ENCODE measurements around the gene MED15.
A peak's percentile ranks its signal among the peaks of the same experiment; 100 is the strongest.

MED15 gene

GRCh38 chr22:20551805-20552442 lies 44.5 kb downstream of the MED15 start:
- no peak for DNase-seq (ENCODE audit: low read depth in 3 of 3, low spot score in 1 of 3)

- no peak for DNase-seq (ENCODE audit: low read depth in 3 of 3, low spot score in 1 of 3)
These were observed 45.3 kb downstream of the MED15 start for GRCh38 chr22:20552443-20553401.

GRCh38 chr22:20553947-20554741 lies 46.7 kb downstream of the MED15 start:
- no peak for DNase-seq (ENCODE audit: low read depth in 3 of 3, low spot score in 1 of 3)

- no peak for DNase-seq (ENCODE audit: low read depth in 3 of 3, low spot score in 1 of 3)
These were observed 47.4 kb downstream of the MED15 start for GRCh38 chr22:20554824-20555223.

GRCh38 chr22:20558534-20558933 lies 51.1 kb downstream of the MED15 start:
- no peak for DNase-seq (ENCODE audit: low read depth in 3 of 3, low spot score in 1 of 3)

- no peak for DNase-seq (ENCODE audit: low read depth in 3 of 3, low spot score in 1 of 3)
These were observed 51.9 kb downstream of the MED15 start for GRCh38 chr22:20559174-20559760.

GRCh38 chr22:20560716-20561115 lies 53.3 kb downstream of the MED15 start:
- no peak for DNase-seq (ENCODE audit: low read depth in 3 of 3, low spot score in 1 of 3)

- no peak for DNase-seq (ENCODE audit: low read depth in 3 of 3, low spot score in 1 of 3)
These were observed 54.5 kb downstream of the MED15 start for GRCh38 chr22:20561882-20562281.

- DNase-seq (ENCODE audit: low read depth in 3 of 3, low spot score in 1 of 3), result no peak
These were observed 55.4 kb downstream of the MED15 start for GRCh38 chr22:20562607-20563465.

GRCh38 chr22:20563466-20563906 lies 56.1 kb downstream of the MED15 start:
- DNase-seq (ENCODE audit: low read depth in 3 of 3, low spot score in 1 of 3), result no peak

- no peak for DNase-seq (ENCODE audit: low read depth in 3 of 3, low spot score in 1 of 3)
These were observed 56.5 kb downstream of the MED15 start for GRCh38 chr22:20563941-20564371.

- DNase-seq (ENCODE audit: low read depth in 3 of 3, low spot score in 1 of 3), result no peak
These were observed 57.8 kb downstream of the MED15 start for GRCh38 chr22:20565079-20565734.

- no peak for DNase-seq (ENCODE audit: low read depth in 3 of 3, low spot score in 1 of 3)
These were observed 58.4 kb downstream of the MED15 start for GRCh38 chr22:20565761-20566160.

- peak in 2 of 3 donors; percentile 58 to 63 for DNase-seq (ENCODE audit: low read depth in 3 of 3, low spot score in 1 of 3)
These were observed 59.2 kb downstream of the MED15 start for GRCh38 chr22:20566420-20567260.

GRCh38 chr22:20567371-20567847 lies 60.0 kb downstream of the MED15 start:
- no peak for DNase-seq (ENCODE audit: low read depth in 3 of 3, low spot score in 1 of 3)

GRCh38 chr22:20567993-20568417 lies 60.6 kb downstream of the MED15 start:
- no peak for DNase-seq (ENCODE audit: low read depth in 3 of 3, low spot score in 1 of 3)

GRCh38 chr22:20568502-20569058 lies 61.2 kb downstream of the MED15 start:
- DNase-seq (ENCODE audit: low read depth in 3 of 3, low spot score in 1 of 3), result no peak

All from stimulated activated CD4-positive, alpha-beta T cell treated with anti-CD3 and anti-CD28 coated beads, TNF-alpha, amount 100 ng/mL, for 1 hour (primary cell).